ENCODE data around the gene SLC24A4.

SLC24A4 gene

DNA sequence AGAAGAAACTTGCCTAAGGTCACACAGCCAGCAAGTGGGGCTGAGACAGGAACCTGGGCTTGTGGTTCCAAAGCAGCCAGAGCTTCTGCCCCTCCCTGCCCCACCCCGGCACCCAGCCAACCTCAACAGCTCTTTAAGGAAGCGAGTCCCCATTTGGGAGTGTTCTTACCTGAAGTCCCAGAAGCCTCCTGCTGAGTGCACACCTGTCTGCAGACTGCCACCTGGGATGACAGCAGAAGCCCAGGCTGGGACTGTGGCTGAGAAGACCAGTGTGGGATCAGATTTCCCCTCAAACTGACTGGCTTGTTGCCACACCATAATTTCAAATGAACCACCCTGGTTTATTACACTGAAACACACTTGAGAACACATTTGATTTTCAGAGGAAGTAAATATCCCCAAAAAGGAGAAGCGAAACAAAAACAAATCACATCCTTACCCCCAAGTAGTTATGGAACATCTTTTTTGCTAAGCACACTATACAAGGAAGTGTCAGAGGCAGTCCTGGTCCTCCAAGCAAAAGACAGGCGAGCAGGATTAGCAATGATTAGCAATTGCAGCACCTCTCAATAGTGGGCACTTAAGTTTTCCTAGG is 184.3 kb downstream of the SLC24A4 start:
- no peak for DNase-seq (ENCODE audit: low read depth)
- TF ChIP-seq, protein P1, sequence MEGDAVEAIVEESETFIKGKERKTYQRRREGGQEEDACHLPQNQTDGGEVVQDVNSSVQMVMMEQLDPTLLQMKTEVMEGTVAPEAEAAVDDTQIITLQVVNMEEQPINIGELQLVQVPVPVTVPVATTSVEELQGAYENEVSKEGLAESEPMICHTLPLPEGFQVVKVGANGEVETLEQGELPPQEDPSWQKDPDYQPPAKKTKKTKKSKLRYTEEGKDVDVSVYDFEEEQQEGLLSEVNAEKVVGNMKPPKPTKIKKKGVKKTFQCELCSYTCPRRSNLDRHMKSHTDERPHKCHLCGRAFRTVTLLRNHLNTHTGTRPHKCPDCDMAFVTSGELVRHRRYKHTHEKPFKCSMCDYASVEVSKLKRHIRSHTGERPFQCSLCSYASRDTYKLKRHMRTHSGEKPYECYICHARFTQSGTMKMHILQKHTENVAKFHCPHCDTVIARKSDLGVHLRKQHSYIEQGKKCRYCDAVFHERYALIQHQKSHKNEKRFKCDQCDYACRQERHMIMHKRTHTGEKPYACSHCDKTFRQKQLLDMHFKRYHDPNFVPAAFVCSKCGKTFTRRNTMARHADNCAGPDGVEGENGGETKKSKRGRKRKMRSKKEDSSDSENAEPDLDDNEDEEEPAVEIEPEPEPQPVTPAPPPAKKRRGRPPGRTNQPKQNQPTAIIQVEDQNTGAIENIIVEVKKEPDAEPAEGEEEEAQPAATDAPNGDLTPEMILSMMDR (conservative IDR thresholded peaks at IDR 0.05; ENCODE audit: low read length), result no peak
- H3K4me3 ChIP-seq (ENCODE audit: low read length), result no peak overlapping the region

DNA sequence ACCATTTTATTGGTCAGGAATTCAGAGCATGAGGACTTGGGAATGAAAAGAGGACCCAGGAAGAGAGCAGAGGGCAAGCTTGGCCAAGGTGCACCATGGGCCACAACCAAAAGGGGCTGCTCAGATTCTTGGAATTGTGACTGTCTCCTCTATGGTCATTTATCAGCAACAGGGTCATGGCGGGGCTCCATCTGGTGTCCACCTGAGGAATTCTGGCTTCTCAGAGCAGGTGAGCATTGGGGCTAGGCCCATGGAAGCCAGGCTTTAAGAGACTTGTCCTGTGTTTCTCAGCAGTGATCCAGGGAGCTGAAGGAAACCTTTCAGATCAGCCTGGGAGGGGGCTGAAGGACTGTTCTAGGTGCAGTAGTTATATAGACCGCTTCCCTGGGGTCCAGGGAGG is 188.0 kb downstream of the SLC24A4 start:
- no peak for DNase-seq (ENCODE audit: low read depth)
- TF ChIP-seq, protein P1 (conservative IDR thresholded peaks at IDR 0.05; ENCODE audit: low read length), result no peak; the same call in 1 of the 2 replicates
- H3K4me3 ChIP-seq (ENCODE audit: low read length), result no peak overlapping the region

DNA sequence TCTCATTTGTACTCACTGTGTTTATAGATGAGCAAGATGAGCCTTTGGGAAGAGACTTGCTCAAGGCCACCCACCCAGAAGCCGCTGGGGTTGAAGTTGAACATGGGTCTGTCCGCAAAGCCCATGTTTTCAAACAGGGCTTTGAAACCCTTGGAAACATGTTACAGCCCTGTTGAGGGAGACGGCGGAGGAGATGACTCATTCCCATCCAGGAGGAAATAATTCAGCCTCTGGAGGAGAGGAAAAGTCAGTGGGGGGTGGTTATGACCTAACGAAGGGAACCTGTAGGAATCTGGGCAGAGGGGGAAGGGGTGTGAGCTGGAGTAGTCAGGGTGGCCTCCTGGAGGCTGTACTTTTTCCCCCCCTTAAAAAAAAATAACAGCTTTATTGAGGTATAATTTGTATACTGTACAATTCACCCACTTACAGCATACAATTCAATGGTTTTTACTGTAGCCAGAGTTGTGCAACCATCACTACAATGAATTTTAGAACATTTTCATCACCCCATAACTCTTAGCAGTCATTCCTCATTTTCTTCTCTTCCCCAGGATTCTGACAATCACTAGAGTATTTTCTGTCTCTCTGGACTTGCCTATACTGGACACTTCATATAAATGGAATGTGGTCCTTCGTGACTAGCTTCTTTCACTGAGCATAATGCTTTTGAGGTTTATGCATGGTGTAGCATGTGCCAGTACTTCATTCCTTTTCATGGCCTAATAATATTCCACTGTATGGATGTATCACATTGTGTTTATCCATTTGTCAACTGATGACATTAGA is 188.7 kb downstream of the SLC24A4 start:
- TF ChIP-seq, protein P1 (conservative IDR thresholded peaks at IDR 0.05; ENCODE audit: low read length), result no peak
- DNase-seq (ENCODE audit: low read depth), result peak; percentile 98
- no peak overlapping the region for H3K4me3 ChIP-seq (ENCODE audit: low read length)

DNA sequence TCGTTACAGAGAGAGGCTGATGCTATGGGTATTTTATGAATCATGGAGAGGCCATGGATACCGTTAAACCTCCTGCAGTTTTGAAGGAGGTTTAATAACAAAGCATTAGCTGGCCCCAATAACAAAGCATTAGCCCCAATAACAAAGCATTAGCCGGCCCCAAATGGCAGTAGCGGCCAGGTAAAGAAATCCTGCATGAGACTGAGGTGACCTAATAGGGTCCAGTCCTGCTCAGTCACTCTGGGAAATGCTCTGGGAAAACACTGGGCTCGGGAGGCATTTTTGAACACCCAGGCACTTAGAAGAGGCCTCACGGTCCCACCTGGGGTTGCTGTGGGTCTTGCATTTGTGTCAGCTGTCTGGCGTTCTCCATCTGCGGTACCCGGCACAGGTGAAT is 189.8 kb downstream of the SLC24A4 start:
- DNase-seq (ENCODE audit: low read depth), result no peak
- peak overlapping the region; percentile 78 for H3K4me3 ChIP-seq (ENCODE audit: low read length)
- TF ChIP-seq, protein P1 (conservative IDR thresholded peaks at IDR 0.05; ENCODE audit: low read length), result no peak

DNA sequence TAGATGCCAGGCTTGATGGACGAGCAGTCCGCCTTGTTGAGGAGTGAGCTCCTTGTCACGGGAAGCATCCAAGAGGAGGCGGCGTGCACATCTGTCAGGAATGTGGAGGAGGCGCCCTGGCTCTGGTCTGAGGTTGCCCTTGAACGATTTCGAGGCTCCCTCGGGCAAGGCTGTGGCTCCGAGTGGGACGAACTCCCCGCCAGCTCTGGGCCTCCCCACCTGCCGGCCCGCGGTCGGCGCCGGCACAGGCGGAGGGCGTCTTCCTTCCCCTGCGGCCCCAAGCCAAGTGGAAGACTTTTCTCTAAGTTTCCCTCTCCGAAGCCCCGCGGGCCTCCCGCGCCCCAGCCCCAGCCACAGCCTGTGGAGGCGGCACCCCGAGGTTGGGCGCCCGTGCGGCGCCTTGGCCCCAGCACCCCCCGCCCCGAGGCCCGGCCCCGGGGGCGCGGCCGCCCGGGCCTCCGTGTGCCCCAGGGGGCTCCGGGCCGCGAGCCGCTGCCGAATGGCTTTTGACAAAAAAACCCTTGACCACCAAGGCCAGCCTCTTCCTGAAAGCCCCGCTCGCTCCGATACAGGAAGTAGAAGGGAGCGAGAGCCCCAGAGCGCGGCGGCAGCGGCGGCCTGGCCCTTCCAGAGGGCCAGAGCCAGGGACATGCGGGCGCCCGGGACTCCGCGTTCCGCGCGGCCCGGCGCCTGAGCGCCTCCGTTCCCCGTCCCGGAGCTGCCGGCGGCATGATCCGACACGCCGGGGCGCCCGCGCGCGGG is 190.4 kb downstream of the SLC24A4 start, which contains the start of gene RIN3:
TSS of gene RIN3 (plus strand) at position 578 of the 762 bp plus-strand sequence. CDS start at position 730, 152 bp downstream.
- H3K4me3 ChIP-seq (ENCODE audit: low read length), result peak within 1 kb of the TSS; percentile 78
- TF ChIP-seq, protein P1 (conservative IDR thresholded peaks at IDR 0.05; ENCODE audit: low read length), result no peak
- DNase-seq (ENCODE audit: low read depth), result peak; percentile 73

DNA sequence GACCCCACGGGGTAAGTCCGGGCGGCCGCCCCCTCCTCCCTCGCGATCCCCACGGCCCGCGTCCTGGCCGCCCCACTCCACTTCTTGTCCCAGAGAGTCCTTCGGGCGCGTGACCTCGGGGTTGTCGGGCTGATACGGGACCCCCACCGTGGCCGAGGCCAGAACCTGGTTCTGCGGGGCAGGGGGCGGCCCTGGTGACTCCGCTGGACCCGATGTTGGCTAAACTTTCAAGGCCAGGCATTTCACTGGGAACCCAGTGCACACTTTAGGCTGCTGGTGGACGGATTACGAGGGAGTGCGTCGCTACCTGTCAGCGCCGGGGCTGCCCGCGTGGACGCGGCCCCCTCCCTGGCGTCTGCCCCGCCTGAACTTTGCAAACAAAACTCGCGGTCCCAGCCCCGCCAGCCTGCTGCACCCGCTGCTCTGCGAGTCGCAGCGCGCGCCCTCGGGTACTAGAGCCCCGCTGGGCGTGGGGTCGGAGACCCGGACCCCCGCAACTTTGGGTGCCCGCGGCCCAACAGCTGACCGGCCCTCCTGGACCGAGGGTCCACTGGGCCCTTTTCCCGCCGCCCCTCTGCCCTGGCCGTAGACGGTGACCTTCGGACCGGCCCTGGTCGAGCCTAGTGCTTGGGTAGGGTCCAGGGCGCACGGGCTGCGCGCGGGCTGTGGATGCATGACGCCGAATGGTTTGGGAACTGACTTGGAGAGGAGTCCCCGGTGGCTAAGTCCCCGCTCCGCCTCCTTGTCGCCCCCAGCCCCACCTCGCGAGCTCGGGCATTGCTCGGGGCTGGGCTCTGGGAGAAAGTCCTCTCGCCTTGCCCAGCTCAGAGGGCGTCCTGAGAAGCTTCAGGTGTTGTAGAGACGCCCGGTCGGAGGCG is 191.2 kb downstream of the SLC24A4 start:
- DNase-seq (ENCODE audit: low read depth), result peak; percentile 34
- TF ChIP-seq, protein P1 (conservative IDR thresholded peaks at IDR 0.05; ENCODE audit: low read length), result no peak
- H3K4me3 ChIP-seq (ENCODE audit: low read length), result peak overlapping the region; percentile 78
